ENCODE data around the gene RAB19. TPM values are rescaled to one million over a fixed set of nuclear protein-coding genes. Genes with fewer than 3 reads are reported as not detected.

RAB19 gene
- total and polyA plus RNA-seq, 9 of the 15 experiments (the other 6 are each of a cell fraction or from before 2014, with no cell fraction given): not detected

GRCh38 chr7:140390466-140391190, 13.2 kb upstream of the RAB19 start (continued):
- TF ChIP-seq ZNF785 (CRISPR knock-in tag; IDR thresholded peaks at IDR 0.05) (no peak), XRCC3 (IDR thresholded peaks at IDR 0.05) (no peak), ZNF3 (CRISPR knock-in tag; IDR thresholded peaks at IDR 0.05) (no peak), CREM (IDR thresholded peaks at IDR 0.05; ENCODE audit: low read depth) (no peak), ZBTB1 (CRISPR knock-in tag; IDR thresholded peaks at IDR 0.05; ENCODE audit: borderline replicate concordance, low read depth) (0 out of 2 replicates have a peak, but pooled peaks have one; percentile 53), KDM1A (IDR thresholded peaks at IDR 0.05) (peak; percentile 45 to 46; a peak in 2 of 4 replicates)

GRCh38 chr7:140391634-140392033, 12.2 kb upstream of the RAB19 start:
- peaks cover 73% of the 10 kb centered on the region for H3K79me2 ChIP-seq (ENCODE audit: control insufficient read depth, insufficient read depth, low read length)
- ATAC-seq: peak; percentile 81
- no peaks in the 10 kb centered on the region for H3K9me3 ChIP-seq (replicated peaks; ENCODE audit: control insufficient read depth, insufficient read depth, low read depth, low read length)
- H3K4me1 ChIP-seq (replicated peaks in 1 of 2; ENCODE audit: control insufficient read depth in 2 of 2, insufficient read depth in 2 of 2, low read length in 2 of 2): peaks cover 27 to 28% of the 10 kb centered on the region in 2 experiments
- whole genome bisulfite sequencing (ENCODE audit: insufficient coverage, low coverage, missing lambda C conversion rate): 0% methylated on average over 1 of the region's 1 CpG
- H4K20me1 ChIP-seq (replicated peaks; ENCODE audit: control insufficient read depth, insufficient read depth, low read length): peaks cover 41% of the 10 kb centered on the region
- peak in 2 of 4 experiments; percentile 68 to 84 for DNase-seq (ENCODE audit: extremely low read depth in 1 of 4, low spot score in 3 of 4)
- intact Hi-C loops (cut with micrococcal nuclease) (no loop called here), in situ Hi-C loops (cut with MboI) (no loop called here)
- no peak overlapping the region for H3K4me3 ChIP-seq
- H3K4me2 ChIP-seq (ENCODE audit: insufficient read depth, low read length): peak overlapping the region; percentile 28
- POLR2A ChIA-PET: interaction anchor here (0.6 to 3.2 kb wide), 6 partner anchors 10 to 154 kb away, joined by 3 to 14 read pairs (median 3); no protein-coding TSS in a partner anchor
- peaks cover 7% of the 10 kb centered on the region for H3K9me1 ChIP-seq (ENCODE audit: control insufficient read depth, insufficient read depth, low read length)
- no peak overlapping the region for H3K27ac ChIP-seq (ENCODE audit: extremely low read depth, low read depth, low read length)
- no TSS peak for BruUV-seq (replicated peaks)
- peak; percentile 87 for FAIRE-seq
- no peaks in the 10 kb centered on the region for H3K27me3 ChIP-seq (ENCODE audit: control insufficient read depth in 2 of 2, insufficient read depth in 2 of 2, low read length in 2 of 2)
- H3K36me3 ChIP-seq (ENCODE audit: control insufficient read depth, insufficient read depth, low read length): no peaks in the 10 kb centered on the region
- CTCF ChIA-PET (ENCODE audit: low intra/inter-chr PET ratio): no interaction called here
- H3K9ac ChIP-seq (ENCODE audit: insufficient read depth in 1 of 2, low read depth in 2 of 2, low read length in 2 of 2): no peak overlapping the region
- no peak overlapping the region for H2AFZ ChIP-seq (ENCODE audit: low read depth, low read length)
- TF ChIP-seq ZFP1 (CRISPR knock-in tag; IDR thresholded peaks at IDR 0.05) (no peak), MED1 (CRISPR knock-in tag; IDR thresholded peaks at IDR 0.05; ENCODE audit: borderline replicate concordance) (no peak), YBX1 (IDR thresholded peaks at IDR 0.05) (no peak), SP1 (CRISPR knock-in tag; IDR thresholded peaks at IDR 0.05) (no peak), IRF2 (CRISPR knock-in tag; IDR thresholded peaks at IDR 0.05) (no peak), SREBF1 (IDR thresholded peaks at IDR 0.05; ENCODE audit: borderline replicate concordance, low read depth, low read length) (no peak)
- TF ChIP-seq, protein P1, sequence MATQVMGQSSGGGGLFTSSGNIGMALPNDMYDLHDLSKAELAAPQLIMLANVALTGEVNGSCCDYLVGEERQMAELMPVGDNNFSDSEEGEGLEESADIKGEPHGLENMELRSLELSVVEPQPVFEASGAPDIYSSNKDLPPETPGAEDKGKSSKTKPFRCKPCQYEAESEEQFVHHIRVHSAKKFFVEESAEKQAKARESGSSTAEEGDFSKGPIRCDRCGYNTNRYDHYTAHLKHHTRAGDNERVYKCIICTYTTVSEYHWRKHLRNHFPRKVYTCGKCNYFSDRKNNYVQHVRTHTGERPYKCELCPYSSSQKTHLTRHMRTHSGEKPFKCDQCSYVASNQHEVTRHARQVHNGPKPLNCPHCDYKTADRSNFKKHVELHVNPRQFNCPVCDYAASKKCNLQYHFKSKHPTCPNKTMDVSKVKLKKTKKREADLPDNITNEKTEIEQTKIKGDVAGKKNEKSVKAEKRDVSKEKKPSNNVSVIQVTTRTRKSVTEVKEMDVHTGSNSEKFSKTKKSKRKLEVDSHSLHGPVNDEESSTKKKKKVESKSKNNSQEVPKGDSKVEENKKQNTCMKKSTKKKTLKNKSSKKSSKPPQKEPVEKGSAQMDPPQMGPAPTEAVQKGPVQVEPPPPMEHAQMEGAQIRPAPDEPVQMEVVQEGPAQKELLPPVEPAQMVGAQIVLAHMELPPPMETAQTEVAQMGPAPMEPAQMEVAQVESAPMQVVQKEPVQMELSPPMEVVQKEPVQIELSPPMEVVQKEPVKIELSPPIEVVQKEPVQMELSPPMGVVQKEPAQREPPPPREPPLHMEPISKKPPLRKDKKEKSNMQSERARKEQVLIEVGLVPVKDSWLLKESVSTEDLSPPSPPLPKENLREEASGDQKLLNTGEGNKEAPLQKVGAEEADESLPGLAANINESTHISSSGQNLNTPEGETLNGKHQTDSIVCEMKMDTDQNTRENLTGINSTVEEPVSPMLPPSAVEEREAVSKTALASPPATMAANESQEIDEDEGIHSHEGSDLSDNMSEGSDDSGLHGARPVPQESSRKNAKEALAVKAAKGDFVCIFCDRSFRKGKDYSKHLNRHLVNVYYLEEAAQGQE (IDR thresholded peaks at IDR 0.05; ENCODE audit: borderline replicate concordance): no peak
- TF ChIP-seq, protein P1 (CRISPR knock-in tag; IDR thresholded peaks at IDR 0.05; ENCODE audit: low read depth): no peak
